Measurements from ENCODE around the gene GLDC. TPM values are rescaled to one million over a fixed set of nuclear protein-coding genes. Genes with fewer than 3 reads are reported as not detected.
A peak's percentile ranks its signal among the peaks of the same experiment; 100 is the strongest.

GLDC gene
- total RNA-seq, 1 donor from 2014 or later: 112 TPM

GRCh38 chr9:6525326-6526045 lies 120.0 kb downstream of the GLDC start:
- ATAC-seq (no peak), DNase-seq (ENCODE audit: low spot score) (no peak)

GRCh38 chr9:6522263-6522662 lies 123.3 kb downstream of the GLDC start:
- DNase-seq (ENCODE audit: low spot score): no peak
- ATAC-seq: no peak

DNA sequence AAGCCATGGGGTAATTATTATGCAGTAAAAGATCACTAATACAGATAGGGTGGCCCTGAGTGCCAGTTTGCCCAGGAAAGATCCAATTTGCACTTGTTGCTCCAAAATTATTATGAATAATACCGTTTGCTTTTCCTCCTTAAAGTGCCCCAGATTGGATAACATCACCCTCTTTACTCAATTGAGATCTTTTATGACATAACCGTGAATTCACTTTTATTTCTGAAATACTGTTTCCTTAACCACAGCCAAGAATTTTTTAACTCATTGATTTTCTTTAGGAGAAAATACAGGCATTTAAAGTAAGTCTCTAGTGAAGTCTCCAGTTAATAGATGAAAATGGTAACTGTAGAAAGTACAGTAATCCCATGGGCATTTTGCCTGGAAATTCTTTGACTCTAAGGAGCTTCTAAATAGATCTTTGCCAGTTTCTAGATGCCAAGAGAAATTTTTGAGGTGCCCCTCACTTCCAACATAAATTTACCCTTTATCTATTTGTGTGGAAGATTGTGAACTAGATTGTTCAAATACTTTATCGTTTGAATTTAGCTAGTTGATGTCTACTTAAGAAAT lies 133.4 kb downstream of the GLDC start:
- DNase-seq (ENCODE audit: low spot score): no peak
- ATAC-seq: no peak

- DNase-seq (ENCODE audit: low spot score) (no peak), ATAC-seq (no peak)
Measured at GRCh38 chr9:6506571-6506970, 139.0 kb downstream of the GLDC start.

GRCh38 chr9:6502399-6502798 lies 143.1 kb downstream of the GLDC start:
- DNase-seq (ENCODE audit: low spot score) (no peak), ATAC-seq (peak; percentile 45)

DNA sequence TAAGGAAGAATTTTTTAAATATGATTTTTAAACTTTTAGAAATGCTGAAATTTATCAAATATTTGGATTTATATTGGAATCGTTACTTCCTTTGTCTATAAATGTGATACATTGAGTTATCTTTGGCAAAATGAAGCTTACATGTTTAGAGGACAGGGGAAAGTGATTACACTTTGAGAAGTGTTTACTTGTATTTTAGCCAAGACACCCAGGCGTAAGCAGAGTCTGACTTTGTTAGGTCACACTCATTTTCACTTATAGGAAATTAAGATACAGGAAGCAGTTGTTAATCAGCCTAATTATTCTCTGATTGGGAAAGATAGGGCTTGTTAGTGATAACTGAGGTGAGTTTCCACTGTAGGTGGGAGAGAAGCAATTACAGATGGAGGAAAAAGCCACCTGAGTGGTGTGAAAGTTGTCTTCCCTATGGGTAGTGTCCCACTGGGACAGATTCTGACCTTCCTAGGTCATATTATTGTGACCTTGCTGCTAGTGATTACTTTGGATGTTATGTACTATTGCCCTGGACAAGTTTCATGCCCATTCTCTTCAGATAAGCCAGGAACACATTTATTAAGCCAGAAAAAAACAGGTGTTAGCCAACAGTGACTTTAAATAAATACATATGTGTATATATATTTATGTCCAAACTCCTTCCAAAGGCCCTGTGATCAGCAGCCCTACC lies 143.9 kb downstream of the GLDC start:
- peak; percentile 97 for ATAC-seq
- no peak for DNase-seq (ENCODE audit: low spot score)

DNA sequence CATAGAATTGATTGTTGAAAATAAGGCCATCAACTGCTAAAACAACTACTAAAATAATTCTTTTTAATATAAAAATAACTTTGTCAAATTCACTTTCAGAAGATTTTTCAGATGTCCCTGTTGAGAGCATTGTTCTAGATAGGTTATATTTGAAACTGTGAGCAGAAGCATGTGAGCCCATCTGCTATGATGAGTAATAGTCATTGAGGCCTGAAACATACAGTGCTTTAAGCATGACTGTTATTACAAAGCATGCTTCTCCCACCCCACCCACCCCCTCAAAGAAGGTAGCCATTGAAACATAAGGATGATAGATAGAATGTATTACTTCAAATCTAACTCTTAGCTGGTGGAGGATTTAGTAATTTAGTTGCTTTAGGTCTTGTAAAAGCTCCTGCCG lies 146.5 kb downstream of the GLDC start:
- no peak for ATAC-seq
- no peak for DNase-seq (ENCODE audit: low spot score)

DNA sequence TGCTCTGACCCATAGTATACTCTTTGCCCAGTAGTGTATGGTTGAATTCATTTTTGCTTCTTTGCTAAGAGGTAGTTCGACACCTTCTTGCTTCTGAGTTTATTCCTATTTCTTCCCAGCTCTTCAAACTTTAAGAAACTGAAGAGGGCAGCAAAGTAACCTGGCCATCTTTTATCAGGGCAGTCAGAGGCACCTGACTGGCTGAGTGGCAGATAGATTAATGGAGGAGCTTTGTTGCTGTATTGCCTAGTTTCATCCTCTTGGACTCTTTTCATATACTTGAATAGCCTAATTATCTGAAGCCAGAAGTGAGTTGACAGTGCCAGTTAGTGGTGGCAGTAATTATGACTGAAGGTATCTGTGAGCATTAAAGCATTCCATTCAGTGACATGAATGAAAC lies 150.1 kb downstream of the GLDC start:
- DNase-seq (ENCODE audit: low spot score) (no peak), ATAC-seq (no peak)

DNA sequence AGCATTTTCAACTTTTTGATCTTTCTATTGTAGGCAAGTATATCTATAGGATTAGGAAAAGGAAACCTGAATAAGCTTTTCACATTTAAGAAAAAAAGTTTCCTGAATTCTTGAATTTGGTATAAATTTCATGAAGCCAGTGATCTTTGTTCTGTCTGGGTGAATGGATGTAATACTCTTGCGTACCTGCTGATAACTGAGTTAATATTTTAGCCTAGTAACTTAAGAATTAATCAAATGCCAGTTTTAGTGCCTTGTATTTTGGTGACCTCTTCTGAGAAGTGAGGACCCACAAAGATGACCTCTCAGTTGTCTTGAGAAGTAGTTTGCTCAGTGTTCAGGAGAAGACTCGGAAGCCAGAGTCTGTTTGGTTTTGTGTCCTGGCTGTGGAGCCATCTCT lies 154.7 kb downstream of the GLDC start:
- ATAC-seq (peak; percentile 66), DNase-seq (ENCODE audit: low spot score) (no peak)

GRCh38 chr9:6489099-6489498 lies 156.4 kb downstream of the GLDC start:
- DNase-seq (ENCODE audit: low spot score): no peak

DNA sequence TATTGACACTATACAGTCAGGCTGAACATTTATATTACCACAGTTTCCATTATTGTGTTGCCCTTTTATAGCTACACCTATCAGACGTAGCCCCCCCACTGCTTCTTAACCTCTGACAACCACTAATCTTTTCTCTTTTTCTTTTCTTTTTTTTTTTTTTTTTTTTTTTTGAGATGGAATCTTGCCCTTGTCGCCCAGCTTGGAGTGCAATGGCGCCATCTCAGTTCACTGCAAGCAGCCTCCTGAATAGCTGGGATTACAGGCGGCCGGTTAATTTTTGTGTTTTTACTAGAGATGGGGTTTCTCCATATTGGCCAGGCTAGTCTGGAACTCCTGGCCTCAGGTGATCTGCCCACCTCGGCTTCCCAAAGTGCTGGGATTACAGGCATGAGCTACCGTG lies 157.1 kb downstream of the GLDC start:
- DNase-seq (ENCODE audit: low spot score): no peak
- no peak for ATAC-seq

More at GRCh38 chr9:6489099-6489498, 156.4 kb downstream of the GLDC start:
- ATAC-seq: peak; percentile 78

- ATAC-seq (no peak), DNase-seq (ENCODE audit: low spot score) (no peak)
Measured at GRCh38 chr9:6484210-6484609, 161.3 kb downstream of the GLDC start.

Other genes with a start within 250 kb of the GLDC start
- gene UHRF2, start 232.5 kb downstream of the GLDC start, total RNA-seq: 12.6 TPM
- 15.8 TPM for gene KDM4C, start 112.2 kb upstream of the GLDC start, total RNA-seq

All from left lobe of liver (tissue), 2 donors.